SK-N-SH treated with all-trans-retinoic acid at 6 μM for 48 hours (cell line): ENCODE results near the gene UBE2E3.

Experiments used
- ARNTL ChIP-seq: fragments of 450-650 bp; formaldehyde crosslinking; IDR thresholded peaks from 2 replicates; pipeline ENCODE4 v1.5.0; 2020; ENCODE audit warnings: low read depth, mild to moderate bottlenecking, moderate library complexity, borderline replicate concordance
- CSDC2 ChIP-seq: fragments of 250-450 bp; sonication (Bioruptor Pico); IDR thresholded peaks from 2 replicates; pipeline ENCODE4 v1.5.0; 2020; ENCODE audit warnings: mild to moderate bottlenecking, moderate library complexity
- ESRRG ChIP-seq: fragments of 250-450 bp; sonication (Bioruptor Pico); IDR thresholded peaks from 2 replicates; pipeline ENCODE4 v1.6.1; 2021; ENCODE audit warnings: mild to moderate bottlenecking
- GLIS3 ChIP-seq: fragments of 250-450 bp; sonication (Bioruptor Pico); IDR thresholded peaks from 2 replicates; pipeline ENCODE4 v1.5.0; 2020; ENCODE audit warnings: mild to moderate bottlenecking, moderate library complexity
- OSR1 ChIP-seq: fragments of 250-450 bp; sonication (Bioruptor Pico); IDR thresholded peaks from 2 replicates; pipeline ENCODE4 v1.8.0; 2022; ENCODE audit warnings: moderate library complexity, mild to moderate bottlenecking, inconsistent platforms
- PPARA ChIP-seq: fragments of 250-450 bp; sonication (Bioruptor Pico); IDR thresholded peaks from 2 replicates; pipeline ENCODE4 v1.5.0; 2020; ENCODE audit warnings: mild to moderate bottlenecking, borderline replicate concordance
- RARB ChIP-seq: fragments of 250-450 bp; sonication (Bioruptor Pico); IDR thresholded peaks from 2 replicates; pipeline ENCODE4 v1.8.0; 2021; ENCODE audit warnings: mild to moderate bottlenecking, moderate library complexity
- TOX ChIP-seq: fragments of 250-450 bp; sonication (Bioruptor Pico); IDR thresholded peaks from 2 replicates; pipeline ENCODE4 v1.8.0; 2021; ENCODE audit warnings: mild to moderate bottlenecking, moderate library complexity, borderline replicate concordance
- ZFP3 ChIP-seq: fragments of 250-450 bp; sonication (Bioruptor Pico); IDR thresholded peaks from 2 replicates; pipeline ENCODE4 v1.5.0; 2020; ENCODE audit warnings: mild to moderate bottlenecking, moderate library complexity
- ZFP30 ChIP-seq: fragments of 450-650 bp; formaldehyde crosslinking; IDR thresholded peaks from 2 replicates; pipeline ENCODE4 v1.5.0; 2022; ENCODE audit warnings: mild to moderate bottlenecking, moderate library complexity
- ZNF8 ChIP-seq: fragments of 450-650 bp; formaldehyde crosslinking; IDR thresholded peaks from 2 replicates; pipeline ENCODE4 v1.5.0; 2020; ENCODE audit warnings: mild to moderate bottlenecking, moderate library complexity
- TF ChIP-seq, protein P1 (sequence below): fragments of 250-450 bp; sonication (Bioruptor Pico); IDR thresholded peaks from 2 replicates; pipeline ENCODE4 v1.5.1; 2020; ENCODE audit warnings: low read depth, mild to moderate bottlenecking, moderate library complexity
- TF ChIP-seq, protein P2 (sequence below): fragments of 250-450 bp; sonication (Bioruptor Pico); IDR thresholded peaks from 2 replicates; pipeline ENCODE4 v1.8.0; 2020; ENCODE audit warnings: mild to moderate bottlenecking, moderate library complexity, borderline replicate concordance
- TF ChIP-seq, protein P3 (sequence below): fragments of 250-450 bp; sonication (Bioruptor Pico); IDR thresholded peaks from 2 replicates; pipeline ENCODE4 v1.5.1; 2021; ENCODE audit warnings: mild to moderate bottlenecking, moderate library complexity

DNA sequence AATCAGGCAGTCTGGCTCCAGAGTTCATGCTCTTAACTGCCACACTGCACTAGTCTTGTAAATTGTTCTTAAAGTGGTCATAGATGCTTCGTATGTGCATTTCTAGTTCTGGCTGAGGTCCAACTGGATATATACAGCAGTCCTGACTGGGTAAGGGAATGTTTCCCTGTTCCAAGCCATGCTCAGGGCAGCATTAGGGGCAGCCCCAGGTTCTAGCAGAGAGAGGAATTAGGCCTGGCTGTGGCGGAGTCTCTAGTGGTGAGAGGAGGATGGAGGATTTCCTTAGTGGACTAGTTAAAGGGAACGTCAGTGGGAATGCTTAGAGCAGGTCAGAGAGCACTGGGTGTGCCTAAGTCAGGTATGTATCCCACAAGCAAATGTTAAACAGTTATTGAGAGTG is 28.0 kb downstream of the UBE2E3 start:
- TF ChIP-seq, protein P1, sequence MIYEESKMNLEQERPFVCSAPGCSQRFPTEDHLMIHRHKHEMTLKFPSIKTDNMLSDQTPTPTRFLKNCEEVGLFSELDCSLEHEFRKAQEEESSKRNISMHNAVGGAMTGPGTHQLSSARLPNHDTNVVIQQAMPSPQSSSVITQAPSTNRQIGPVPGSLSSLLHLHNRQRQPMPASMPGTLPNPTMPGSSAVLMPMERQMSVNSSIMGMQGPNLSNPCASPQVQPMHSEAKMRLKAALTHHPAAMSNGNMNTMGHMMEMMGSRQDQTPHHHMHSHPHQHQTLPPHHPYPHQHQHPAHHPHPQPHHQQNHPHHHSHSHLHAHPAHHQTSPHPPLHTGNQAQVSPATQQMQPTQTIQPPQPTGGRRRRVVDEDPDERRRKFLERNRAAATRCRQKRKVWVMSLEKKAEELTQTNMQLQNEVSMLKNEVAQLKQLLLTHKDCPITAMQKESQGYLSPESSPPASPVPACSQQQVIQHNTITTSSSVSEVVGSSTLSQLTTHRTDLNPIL = no peak
- no peak for TF ChIP-seq RARB (CRISPR knock-in tag)
- TF ChIP-seq GLIS3 (CRISPR knock-in tag) = no peak
- no peak for TF ChIP-seq OSR1
- TF ChIP-seq ARNTL (CRISPR knock-in tag) = no peak
- TF ChIP-seq, protein P2, sequence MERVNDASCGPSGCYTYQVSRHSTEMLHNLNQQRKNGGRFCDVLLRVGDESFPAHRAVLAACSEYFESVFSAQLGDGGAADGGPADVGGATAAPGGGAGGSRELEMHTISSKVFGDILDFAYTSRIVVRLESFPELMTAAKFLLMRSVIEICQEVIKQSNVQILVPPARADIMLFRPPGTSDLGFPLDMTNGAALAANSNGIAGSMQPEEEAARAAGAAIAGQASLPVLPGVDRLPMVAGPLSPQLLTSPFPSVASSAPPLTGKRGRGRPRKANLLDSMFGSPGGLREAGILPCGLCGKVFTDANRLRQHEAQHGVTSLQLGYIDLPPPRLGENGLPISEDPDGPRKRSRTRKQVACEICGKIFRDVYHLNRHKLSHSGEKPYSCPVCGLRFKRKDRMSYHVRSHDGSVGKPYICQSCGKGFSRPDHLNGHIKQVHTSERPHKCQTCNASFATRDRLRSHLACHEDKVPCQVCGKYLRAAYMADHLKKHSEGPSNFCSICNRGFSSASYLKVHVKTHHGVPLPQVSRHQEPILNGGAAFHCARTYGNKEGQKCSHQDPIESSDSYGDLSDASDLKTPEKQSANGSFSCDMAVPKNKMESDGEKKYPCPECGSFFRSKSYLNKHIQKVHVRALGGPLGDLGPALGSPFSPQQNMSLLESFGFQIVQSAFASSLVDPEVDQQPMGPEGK (CRISPR knock-in tag) = no peak
- no peak for TF ChIP-seq ZFP30
- no peak for TF ChIP-seq ZFP3 (CRISPR knock-in tag)
- no peak for TF ChIP-seq ESRRG (CRISPR knock-in tag)
- TF ChIP-seq, protein P3, sequence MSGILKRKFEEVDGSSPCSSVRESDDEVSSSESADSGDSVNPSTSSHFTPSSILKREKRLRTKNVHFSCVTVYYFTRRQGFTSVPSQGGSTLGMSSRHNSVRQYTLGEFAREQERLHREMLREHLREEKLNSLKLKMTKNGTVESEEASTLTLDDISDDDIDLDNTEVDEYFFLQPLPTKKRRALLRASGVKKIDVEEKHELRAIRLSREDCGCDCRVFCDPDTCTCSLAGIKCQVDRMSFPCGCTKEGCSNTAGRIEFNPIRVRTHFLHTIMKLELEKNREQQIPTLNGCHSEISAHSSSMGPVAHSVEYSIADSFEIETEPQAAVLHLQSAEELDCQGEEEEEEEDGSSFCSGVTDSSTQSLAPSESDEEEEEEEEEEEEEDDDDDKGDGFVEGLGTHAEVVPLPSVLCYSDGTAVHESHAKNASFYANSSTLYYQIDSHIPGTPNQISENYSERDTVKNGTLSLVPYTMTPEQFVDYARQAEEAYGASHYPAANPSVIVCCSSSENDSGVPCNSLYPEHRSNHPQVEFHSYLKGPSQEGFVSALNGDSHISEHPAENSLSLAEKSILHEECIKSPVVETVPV = no peak
- TF ChIP-seq CSDC2 (CRISPR knock-in tag) = no peak
- TF ChIP-seq PPARA (CRISPR knock-in tag) = no peak
- TF ChIP-seq TOX = no peak
- TF ChIP-seq ZNF8 (CRISPR knock-in tag) = no peak
